NCI-H2227 (cell line): ENCODE data around the gene TUT1.
A peak's percentile ranks its signal among the peaks of the same experiment; 100 is the strongest.
"Not testable (repeated sequence)": the region's sequence is repeated elsewhere in the genome, so short reads cannot be mapped to it uniquely, and the experiment has no call there.

ENCODE experiments used
- DNase-seq: peaks from one replicate; lab custom pipeline; 2025; ENCODE audit not compliant: unreplicated experiment; lab: John Stamatoyannopoulos, UW

TUT1 gene

DNA sequence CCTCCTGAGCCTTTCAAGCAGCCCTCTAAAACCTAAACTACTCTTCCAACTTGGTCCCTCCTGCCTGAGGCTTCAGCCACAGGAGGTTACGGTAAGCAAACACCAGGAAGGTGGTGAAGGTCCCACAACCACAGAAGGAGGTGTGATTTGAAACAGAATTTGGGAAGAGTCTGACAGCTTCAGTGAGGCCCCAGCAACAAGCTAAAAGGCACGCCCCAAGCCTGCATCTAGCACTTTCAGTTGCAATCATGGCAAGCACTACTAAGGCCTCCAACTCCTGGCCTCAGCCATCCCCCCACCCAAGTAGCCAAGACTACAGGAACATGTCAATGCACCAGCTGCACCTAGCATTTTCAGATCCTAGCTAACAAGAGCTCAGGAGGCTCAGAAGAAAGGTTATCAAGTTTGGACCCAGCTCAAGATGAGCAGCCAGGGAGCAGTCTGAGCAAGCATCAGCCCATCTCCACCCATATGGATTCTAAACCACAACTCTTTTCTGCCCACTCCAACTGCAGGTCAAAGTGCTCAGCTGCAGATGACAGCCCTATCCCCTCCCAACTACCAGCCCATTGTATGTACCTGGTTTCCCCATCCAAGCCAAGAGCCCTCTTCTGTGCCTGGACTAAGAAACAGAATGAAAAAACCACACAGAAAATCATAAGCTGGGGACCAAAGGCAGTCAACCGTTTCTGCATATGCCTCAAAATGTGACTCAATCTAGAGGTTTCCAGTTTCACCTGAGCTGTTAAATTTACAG lies 34.3 kb downstream of the TUT1 start:
- no peak for DNase-seq

DNA sequence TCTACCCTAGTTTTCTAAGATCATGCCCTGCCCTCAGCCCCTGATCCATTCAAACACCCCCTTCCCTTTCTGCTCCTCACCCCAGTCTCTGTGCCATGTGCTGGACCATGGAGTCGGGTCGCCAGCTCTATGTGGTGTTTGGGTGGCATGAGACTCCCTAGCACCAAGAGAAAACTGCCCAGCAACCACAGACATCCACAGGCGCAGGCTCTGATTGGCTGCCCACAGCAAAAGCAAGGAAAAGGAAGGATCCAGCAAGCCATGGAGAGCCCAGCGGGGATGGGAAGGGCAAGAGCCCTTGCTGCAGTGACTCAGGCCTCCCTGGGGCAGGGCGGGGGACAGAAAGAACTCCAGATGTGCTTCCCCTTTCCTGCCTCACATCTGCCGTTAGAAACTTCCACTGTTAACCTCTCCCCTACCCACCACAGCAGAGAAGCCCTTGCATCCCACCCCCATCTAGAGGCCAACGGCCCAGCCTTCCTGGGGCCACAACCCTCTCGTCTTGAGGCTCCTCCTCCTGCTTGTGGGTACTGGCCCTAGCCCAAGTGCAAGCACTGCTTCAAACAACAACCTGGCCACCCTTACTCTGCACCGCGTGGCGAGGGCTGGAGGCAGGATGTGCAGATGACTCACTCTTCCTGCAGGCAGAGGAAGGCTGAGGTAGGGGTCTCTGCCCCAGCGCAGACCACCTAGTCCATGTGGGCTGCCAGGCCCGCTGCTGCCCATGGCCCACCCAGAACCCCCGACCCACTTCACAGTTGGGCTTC lies 35.0 kb downstream of the TUT1 start:
- DNase-seq, result peak; percentile 84

- DNase-seq, result no peak
These were observed 35.7 kb downstream of the TUT1 start for GRCh38 chr11:62555464-62556107.

DNA sequence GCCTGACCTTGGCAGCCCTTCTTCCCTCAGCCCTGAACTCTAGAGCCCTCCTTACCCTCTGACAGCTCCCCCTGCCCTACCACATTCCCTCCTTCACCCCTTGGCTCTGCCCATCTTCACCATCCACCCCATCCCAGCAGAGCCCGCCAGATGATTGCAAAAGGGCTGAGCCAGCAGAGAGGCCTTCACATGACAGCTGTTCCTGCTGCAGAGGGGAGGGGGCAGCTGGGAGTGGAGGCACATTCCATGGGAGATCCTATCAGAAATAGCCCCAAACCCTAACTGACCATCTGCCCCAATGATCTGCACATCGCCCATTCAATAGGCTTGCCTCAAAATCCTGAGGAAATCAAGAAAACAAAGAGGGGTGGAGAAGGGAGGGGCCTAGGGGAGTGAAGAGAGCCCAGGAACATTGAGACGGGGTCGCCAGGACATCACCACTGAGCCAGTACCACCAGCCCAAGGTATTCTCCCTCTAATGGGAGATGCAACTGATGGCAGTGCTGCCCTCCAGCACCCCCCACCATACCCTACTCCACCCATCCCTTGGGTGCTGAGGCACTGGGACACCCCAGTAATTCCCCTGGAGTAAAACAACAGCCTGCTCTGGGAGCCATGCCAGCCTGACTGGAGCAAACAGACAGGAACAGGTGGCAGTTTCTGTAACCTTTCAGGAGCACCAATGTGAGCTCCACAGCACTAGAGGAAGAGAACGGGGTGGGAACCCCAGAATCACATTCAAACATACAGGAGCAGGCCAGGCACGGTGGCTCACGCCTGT lies 36.7 kb downstream of the TUT1 start:
- DNase-seq, result no peak

DNA sequence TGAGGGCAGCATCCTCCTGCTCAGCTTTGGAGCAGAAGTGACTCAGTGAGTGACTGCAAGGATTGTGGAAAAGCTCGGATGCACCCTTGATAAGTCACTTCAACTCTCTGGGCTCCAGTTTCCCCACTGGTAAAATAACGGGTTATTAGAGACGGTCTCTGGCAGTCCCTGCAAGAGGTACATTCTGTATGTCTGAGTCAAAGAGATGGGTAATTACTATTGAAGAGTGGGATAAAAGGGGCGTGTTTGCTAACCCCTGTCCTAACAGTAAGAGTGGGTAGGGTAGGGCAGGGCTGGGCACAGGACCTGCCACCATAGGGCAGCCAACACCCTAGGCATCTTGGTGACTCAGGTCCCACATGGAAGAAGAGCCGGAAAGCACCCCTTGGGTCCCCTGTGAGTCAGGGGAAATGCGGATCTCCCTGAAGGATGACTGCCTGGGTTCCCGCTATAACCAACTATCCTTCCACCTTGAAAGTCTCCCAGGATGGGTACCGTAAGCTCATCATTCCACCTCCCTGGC lies 37.4 kb downstream of the TUT1 start:
- peak; percentile 62 for DNase-seq

DNA sequence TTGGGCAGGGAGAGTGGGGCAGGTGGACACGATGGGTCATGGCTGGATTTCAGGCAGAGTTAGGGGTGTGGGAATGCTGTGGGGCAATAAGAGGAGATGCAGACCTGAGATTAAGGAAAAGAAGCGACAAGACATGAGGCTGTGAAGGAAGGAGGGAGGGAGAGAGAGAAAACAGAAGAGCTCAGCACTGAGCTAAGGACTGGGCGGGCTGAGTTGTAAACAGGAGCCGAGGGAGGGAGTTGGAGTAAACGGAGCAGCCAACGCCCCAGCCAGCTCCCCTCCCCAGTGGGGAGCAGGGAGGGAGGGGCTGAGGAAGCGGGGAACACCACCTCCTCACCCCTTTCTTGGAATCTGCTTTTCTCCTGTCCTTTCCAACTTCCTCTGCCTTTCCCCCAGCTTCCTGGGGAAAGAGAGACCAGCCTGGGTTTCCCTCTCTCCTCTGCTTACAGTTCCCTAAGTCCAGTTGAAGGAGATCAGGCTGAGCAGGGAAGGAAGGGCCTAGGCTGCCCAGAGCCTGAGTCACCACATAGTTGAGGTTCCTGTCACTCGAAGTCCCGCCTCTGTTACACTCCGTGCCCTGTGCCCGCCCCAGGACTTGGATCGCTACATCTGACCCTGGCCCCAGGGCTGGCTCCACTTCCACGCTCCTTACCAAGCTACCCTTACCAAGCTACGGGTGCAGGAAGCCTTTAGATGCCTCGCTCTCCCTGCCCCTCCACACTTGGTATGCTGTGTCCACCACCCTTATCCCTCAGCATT lies 38.1 kb downstream of the TUT1 start:
- peak; percentile 77 for DNase-seq

GRCh38 chr11:62552485-62553079 lies 38.7 kb downstream of the TUT1 start:
- peak; percentile 33 for DNase-seq

GRCh38 chr11:62550478-62550877 lies 40.8 kb downstream of the TUT1 start:
- DNase-seq, result not testable (repeated sequence)

GRCh38 chr11:62548545-62549335 lies 42.6 kb downstream of the TUT1 start:
- no peak for DNase-seq

GRCh38 chr11:62547691-62548281 lies 43.5 kb downstream of the TUT1 start:
- DNase-seq, result peak; percentile 21

- peak; percentile 41 for DNase-seq
These were observed 44.2 kb downstream of the TUT1 start for GRCh38 chr11:62546929-62547625.

DNA sequence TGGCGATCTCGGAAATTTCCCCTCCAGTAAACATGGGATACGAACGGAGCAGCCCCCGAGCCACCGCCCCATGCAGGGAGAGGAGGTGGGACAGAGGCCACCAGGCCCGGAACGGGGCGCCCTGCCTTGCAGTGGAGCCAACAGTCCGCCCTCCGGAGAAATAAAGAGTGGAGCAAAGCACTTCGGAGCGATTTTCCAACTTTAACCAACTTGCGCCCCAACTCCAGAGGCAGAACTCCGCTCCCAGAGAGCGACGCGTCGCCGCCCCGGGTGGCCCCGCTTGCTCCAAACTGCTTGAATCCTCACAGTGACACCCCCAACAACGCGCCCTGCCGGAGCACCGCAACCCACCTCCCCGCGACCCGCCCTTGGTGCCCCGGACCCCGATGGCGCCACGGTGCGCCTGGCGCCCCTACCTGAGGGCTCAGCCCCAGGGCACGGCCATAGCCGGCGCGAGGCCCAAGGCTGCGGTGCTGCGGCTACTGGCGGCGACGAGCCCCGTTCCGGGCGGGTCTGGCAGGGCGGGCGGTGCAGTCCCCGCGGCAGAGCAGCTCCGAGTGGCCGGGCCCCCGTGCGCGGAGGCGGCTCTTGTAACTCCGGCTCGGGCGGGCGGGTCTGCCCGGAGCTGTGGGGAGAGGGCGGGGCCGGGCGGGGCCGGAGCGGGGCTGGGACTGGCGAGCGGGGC lies 44.9 kb downstream of the TUT1 start, which contains the start of gene AHNAK:
AHNAK (minus strand) TSS at position 563 of the 685 bp plus-strand sequence. CDS start 10,708 bp downstream, outside the sequence.
- DNase-seq, result peak; percentile 65

DNA sequence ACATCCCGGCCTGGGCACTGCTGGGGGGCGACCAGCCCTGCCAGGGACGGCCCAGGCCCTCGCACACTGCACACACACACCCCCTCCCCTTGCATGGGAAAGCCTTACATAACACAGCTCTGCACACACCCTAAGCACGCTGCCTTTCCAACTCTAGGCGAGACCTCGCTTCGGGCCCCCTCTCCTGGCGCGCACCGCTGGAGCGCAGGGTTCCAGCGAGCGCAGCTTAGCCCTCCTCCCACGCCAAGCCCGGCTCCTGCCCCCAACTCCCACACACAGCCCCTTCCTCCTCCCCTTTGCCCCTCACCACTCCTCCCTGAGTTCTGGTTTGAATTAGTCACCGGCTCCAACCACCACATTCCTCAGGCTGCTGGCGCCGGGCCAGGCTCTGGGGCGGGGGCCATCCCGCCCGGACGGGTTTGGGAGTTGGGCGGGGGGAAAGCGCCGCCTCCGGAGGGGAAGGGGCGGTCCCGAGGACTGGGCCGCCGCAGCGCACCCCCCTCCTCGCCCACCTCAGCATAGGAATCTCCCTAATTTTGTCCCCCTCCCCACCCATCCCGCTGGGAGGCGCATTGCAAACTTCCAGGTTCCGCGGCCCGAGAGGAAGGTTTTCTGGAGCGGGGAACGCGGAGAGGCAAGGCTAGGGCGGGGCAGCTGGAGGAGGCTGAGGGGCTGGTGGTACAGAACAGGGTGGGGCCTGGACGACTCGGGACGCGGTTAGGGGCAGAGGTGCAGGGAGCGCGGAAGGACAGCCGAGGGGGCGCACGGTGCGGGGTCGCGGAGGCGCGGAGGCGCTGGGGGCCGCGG lies 45.7 kb downstream of the TUT1 start:
- DNase-seq, result peak; percentile 84

- DNase-seq, result peak; percentile 22
These were observed 46.5 kb downstream of the TUT1 start for GRCh38 chr11:62544581-62545436.

GRCh38 chr11:62543680-62544444 lies 47.5 kb downstream of the TUT1 start:
- DNase-seq, result no peak
